Suppressor macrophage treated with lipopolysaccharide for 1 hour (primary cell): ENCODE results near the gene CCDC40.

ENCODE experiments used
- DNase-seq, 3 donors: peaks; one replicate each; pipeline ENCODE4 v3.0.0-alpha.2; 2020 to 2022

The CCDC40 gene

DNA sequence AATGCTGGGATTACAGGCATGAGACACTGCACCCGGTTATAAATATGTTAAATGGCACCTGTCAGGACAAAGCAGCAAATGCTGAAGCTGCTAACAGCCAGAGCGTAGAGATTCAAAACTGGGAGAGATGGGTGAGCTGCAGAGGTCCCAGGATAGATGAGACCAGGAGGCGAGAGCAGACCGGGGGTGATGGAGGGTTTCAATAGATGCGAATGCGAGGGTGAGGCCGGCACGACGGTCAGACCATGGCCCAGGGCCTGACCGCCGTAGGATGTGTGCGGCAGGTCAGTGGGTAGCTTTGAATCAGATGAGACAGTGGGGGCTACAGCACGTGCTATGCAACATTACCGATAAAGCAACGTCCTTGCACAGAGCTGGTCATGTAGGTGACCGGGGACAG lies 14.3 kb downstream of the CCDC40 start:
- no peak for DNase-seq

DNA sequence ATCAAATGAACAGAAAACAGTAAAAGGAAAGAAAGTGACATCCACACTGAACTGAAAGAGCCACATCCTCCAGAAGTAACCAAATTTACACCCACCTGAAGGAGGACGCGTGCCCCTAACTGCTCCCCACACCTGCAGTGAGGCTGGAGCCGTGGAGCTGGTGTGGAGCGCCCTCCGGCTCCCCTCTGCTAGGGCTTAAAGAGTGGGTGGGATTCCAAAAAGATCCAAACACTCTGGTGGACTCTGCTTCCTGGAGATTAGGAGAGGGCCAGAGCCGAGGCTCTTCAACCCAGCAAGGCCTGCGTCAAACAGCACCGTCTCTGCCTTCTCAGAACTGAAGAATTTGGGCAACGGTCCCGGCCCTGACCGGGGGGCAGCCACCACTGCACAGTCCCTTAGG lies 15.2 kb downstream of the CCDC40 start:
- DNase-seq: no peak

DNA sequence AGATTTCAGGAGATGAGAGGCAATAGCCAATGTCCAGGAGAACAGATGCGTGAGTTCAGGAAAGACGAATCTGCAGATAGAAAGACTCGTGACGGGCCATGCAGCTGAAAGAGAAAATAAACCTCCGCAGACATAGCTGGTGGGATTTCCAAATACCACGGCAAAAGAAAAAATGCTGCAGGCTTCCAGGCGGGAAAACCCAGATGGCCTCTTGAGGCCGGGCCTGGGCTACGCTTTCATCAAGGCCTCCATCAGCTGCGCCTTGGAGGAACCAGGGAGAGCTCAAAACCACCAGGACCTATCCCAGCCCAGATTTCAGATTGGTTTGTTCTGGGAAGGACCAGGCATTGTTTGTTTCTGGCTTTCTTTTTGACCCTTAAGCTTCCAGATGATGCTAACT lies 16.7 kb downstream of the CCDC40 start:
- no peak for DNase-seq

DNA sequence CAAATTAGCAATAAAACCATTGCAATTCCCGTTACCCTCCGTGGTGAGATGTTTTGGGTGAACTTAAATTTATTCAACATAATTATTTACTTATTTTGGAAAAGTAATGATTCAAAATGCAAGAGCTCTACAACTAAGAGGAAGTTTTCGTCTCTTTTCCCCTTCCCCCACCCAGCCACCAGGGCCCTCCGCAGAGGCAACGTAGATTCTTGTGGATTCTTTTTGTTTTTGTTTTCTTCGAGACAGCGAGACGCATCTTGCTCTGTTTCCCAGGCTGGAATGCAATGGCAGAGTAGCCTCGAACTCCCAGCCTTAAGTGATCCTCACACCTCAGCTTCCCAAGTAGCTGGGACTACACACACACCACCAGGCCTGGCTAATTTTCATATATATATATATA lies 19.2 kb downstream of the CCDC40 start:
- DNase-seq: no peak

DNA sequence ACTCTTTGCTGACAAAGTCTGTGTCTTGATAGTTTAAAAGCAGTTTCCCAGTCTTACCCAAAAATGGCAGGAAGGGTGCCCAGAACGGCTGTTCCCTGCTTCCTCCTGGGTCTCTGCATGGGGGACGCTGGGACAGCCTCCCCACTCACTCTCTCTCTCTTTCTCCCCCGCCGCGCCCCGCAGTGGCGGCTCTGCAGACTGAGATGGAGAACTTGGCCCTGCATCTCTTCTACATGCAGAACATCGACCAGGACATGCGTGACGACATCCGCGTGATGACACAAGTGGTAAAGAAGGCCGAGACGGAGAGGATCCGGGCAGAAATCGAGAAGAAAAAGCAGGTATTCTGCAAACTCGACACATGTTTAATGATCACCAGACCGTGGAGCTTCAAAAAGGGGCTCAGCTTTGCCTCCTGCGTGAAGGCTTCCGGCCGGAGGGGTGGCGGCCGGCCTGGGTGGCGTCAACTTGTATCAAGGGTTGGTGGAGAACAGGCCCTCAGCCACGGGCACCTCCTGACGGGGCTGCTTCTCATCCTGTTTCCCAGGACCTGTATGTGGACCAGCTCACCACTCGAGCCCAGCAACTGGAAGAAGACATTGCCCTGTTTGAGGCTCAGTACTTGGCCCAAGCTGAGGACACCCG lies 22.0 kb downstream of the CCDC40 start:
- DNase-seq: no peak

DNA sequence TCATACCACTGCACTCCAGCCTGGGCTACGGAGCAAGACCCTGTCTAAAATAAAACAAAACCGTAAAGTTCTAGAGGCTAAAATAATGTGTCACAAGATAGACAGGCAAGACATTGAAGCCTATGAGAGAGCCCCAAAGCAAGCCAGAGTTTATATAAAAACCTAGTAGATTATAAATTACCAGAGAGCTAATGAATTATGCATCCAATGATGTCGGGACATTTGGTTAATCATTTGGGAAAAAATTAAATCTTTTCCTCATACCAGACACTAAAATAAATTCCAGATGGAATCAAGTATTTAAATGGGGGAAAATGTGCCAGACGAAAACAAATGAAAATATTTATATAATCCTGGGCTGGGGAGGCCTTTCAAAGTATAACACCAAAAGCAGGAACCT lies 24.2 kb downstream of the CCDC40 start:
- DNase-seq: no peak

DNA sequence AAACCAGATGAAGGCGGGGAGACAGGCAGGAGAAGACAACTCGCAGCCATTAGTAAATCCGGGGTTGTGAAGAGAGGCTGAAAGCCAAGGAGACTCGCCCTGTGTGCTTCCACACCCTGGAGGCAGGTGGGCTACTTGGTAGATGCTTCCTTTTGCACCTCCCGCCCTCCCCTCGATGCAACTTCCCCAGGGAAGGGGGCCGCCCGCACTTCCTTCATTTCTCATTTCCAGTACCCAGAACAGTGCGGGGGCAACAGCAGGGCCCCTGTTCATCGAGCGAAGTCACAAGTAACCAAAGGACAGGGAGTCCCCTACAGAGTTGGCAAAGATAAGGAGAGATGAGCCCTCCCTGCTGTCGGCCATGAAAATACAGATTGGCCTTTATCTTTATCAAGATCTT lies 25.0 kb downstream of the CCDC40 start:
- DNase-seq: no peak

DNA sequence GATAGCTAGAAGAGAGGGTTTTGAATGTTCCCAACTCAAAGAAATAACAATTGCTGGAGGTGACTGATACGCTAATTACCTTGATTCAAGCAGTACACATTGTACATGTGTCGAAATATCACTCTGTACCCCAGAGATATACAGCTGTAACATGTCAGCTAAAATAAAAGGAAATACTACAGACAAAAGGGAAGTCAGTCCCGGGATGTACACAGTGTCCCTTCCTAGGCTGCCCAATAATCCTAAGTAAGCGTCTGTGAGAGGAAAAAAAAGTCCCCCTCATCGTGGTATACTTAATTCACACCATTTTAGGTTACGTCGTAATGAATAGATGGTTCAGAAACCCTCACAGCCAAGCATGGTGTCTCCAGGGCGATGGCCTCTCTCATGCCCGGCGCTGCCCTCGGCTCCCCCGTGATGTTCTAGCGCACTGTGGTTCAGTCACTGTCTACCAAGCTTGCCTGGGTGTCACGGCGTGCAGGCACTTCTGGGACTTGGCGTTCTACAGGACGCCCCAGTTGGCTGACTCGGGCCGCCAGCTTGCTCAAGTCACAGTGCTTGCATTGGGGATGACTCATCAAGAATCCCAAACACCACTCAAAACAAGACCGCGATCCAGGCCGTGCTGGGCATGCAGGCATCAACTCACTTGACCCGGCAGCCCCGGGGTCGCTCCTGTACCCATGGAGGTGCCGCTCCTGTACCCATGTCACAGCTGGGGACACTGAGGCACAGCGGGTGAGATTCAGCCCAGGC lies 27.6 kb downstream of the CCDC40 start:
- peak; percentile 77 to 86 (median 82) for DNase-seq

DNA sequence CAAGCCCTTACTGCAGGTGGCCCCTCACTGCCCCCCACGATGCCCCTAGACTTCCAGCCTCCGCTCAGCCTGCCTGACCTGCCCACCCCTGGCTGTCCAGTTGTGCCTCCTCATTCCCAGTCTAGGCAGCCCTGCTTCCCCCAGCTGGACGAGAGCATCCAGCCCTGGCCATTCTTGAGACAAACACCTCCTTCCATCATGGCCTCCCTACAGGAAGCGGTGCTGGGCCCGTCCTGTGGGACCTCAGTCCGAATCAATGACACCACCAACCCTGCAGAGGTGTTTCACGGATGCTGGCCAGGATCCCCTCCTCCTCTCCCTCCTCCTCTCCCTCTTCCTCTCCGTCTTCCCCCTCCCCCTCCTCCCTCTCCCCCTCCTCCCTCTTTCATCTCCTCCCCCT lies 28.3 kb downstream of the CCDC40 start:
- no peak for DNase-seq

DNA sequence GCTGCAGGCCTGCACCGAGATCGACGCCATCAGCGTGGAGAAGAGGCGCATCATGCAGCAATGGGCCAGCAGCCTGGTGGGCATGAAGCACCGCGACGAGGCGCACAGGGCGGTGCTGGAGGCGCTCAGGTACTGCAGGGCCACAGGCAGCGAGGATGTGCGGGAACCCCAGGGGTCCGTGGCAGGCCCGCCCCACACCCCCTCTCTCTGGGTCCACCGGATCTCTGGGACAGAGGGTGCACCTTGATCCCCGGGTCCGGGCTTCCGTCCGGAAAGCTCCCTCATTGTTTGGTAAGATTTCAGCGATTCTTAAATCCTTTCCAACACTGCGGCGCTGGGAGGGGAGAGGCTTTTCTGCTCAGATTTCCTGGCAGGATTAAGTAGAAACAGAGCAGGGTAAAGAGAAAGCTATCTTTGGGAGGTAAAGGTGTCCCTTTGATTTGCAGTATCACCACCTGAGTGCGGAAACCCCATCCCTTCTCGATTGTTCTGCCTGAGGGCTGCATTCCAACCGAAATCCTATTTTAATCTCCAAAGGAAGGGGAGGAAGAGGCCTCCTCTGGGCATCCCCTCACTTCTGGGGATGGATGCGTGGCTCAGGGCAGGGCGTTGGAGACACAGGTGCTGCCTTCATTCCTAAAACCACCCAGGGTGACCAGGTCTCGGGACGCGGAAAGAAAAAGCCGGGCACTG lies 29.2 kb downstream of the CCDC40 start:
- no peak for DNase-seq

DNA sequence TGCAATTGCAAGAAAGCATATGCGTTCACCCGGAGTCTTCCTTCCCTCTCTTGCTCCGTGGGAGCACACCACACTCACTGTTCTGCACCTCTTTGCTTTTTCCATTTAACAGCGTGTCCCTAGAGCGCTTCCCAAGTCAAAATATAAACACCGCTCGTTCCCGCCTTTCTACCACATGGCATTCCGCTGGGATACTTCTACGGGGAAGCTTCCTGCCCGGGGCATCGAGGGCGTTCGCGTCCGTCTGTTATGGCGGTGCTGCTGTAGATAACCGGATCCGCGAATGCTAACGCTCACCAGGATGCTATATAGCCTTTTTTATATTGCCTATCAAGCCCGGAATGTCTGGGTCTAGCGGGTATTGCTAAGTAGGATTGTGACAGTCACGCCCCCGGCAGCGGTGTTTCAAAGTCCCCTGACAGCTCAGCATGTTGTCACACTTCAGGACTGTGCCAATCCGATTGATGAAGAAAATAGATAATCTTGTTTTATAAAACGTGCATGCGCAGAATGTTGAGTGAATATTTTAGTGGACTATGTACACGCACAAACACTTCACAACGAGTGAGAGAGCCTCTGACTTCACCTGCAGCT lies 31.0 kb downstream of the CCDC40 start:
- DNase-seq: no peak

DNA sequence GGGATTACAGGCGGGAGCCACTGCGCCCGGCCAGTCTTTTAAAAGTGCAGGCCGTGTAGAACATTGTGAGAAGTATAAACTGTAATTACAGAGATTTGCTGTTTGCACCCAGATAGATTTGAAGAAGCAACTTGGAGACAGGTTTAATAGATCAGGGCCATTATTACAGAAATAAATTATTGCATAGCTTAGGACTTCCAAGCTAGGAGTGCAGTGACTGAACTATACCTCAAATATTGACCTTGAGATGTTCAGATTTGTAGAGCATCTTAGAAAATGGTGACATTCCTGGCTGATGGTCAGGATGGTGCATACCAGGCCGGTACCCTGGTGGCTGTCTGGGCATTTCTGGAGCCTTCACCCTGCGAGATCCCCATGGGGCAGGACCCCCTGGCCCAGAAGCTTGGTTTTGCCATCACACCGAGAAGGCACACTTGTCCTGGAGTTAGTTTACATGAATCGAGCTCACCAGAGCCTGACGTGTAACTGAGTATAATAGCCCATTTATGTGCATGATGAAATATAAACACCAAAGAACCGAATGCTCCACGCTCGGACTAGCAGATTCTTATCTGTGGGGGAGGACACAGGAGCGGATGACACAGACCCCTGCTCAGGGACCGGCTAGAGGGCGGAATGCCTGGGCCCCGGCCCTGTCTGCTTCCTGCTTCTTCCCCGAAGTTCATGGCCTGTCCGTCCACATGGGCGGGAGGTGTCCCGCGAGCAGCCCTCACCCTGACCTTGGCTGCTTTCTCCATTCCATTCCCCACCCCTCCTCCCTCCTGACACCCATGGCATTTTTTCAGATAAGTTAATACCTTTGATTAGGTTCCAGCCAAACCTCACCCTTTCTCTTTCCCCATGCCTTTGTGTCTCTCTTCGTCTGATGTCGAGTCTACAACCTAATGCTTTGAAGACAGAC lies 32.1 kb downstream of the CCDC40 start:
- no peak for DNase-seq

DNA sequence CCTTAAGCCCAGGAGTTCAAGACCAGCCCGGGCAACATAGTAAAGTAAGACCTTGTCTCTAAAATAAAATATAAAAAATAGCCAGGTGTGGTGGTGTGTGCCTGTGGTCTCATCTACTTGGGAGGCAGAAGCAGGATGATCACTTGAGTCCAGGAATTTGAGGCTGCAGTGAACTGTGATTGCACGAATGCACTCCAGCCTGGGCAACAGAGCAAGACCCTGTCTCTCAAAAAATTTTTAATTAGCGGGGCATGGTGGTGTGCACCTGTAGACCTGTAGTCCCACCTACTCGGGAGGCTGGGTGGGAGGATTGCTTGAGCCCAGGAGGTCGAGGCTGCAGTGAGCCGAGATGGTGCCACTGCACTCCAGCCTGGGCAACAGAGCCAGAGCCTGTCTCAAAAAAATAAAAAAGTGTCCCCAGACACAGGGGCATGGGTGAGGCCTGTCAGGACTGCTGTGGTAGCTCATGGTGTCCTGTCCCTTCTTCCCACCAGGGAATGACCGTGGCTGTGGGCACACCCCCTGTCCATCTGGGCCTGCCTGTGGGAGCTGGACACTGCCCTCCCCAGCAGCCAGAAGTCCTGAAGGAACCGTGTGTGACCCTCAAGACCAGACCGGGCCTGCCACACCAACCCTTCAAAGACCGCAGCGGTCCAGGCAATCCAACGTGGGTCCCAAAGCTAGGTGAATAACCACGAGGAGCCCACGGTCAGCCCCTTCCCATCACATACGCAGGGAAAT lies 34.1 kb downstream of the CCDC40 start:
- DNase-seq: no peak

DNA sequence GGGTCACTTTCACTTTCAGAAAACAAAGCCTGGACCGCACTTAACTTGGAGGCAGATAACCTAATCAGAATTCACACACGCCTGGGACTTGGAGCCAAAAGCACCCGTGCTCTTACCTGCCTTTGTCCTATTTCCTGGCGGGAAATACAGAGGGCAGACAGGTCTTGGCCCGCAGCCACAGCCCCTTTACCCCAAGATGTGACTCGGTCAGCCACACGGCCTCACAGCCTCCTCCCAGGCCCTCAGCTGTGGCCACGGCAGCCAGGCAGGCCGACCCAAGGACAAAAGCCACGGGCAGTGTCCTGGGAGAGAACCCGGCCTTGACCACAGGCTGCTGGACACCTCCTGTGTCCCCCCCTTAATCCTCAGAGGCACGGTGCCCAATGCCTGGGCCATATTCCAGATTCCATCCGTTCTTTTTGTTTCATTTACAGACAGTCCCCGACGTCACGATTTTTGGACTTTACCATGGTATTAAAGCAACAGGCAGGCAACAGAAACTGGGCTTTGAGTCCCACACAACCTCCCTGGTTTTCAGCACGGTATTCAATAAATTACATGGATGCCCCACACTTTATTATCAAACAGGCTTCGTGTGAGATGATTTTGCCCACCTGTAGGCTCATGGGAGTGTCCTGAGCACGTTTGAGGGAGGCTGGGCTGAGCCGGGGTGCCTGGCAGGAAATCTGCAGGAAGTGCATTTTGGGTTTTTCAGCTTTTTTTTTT lies 34.8 kb downstream of the CCDC40 start:
- DNase-seq: no peak

DNA sequence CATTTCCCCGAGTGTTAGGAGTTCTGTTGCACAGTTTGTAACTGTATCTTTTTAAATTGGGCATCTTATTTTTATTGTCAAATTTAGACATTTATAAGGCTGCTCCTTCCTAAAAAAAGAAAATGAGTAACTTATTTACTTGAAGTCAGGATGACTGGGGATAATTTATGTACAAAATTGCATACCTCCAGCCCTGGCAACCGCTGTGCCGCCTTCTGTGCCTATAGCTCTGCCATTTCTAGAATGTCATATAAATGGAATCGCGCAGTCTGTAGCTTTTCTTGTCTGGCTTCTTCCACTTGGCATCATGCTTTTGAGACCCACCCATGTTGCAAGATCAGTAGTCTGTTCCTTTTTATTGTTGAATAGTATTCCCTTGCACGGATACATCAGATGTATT lies 36.0 kb downstream of the CCDC40 start:
- DNase-seq: no peak

DNA sequence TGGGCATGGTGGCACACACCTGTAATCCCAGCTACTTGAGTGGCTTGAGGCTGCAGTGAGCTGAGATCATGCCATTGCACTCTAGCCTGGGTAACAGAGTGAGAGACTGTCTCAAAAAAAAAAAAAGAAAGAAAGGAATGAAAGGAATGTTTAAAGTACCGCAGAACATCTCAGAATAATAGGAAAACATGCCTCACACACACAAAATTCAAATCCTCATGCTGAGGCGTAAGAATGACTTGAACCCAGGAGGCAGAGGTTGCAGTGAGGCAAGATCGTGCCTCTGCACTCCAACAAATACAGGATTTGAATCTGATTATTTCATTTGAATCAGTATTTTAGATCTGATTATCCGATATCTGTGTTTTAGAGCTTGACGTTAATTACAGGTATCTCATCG lies 43.6 kb downstream of the CCDC40 start:
- DNase-seq: no peak

DNA sequence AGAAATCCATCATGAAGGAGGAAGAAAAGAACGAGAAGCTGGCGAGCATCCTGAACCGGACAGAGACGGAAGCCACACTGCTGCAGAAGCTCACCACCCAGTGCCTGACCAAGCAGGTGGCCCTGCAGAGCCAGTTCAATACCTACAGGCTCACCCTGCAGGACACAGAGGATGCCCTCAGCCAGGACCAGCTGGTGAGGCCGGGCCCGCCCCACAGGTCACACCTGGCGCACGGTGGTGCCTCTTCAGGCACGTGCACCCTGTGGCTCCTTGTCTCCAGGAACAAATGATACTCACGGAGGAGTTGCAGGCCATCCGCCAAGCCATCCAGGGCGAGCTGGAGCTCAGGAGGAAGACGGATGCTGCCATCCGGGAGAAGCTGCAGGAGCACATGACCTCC lies 45.2 kb downstream of the CCDC40 start:
- DNase-seq: no peak

DNA sequence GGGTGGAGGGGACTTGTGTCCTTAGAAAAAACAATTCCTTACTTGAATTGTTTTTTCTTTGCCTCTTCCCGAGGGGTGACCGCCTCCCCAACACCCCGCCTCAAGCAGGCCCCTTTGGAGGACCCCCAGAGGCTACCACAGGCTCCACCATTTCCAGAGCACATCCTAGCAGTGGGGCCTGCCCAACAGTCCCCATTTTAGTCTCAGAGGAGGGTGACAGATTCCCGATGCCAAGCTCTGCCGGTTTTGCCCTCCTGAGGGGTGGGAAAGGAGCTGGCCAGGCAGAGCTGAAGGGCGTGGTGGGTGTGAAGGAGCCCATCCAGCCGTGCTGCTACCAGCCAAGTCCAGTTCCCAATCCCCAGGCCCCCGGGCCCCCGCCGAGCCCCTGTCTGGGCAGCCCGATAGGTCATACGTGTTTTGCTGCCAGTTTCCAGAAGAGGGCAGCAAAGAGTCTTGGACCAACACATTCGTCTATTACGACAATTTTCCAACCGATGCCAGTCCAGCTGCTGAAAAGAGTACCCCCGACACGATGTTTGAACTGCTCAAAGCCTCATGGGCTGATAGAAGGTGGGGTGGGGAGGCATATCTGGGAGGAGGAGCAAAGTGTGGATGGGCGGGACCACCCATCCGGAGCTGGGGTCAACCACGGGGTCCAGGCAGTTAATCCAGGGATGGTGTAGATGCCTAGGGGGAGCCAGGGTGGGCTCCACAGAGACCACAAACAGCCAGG lies 46.1 kb downstream of the CCDC40 start:
- DNase-seq: peak; percentile 81 to 92 (median 86)

DNA sequence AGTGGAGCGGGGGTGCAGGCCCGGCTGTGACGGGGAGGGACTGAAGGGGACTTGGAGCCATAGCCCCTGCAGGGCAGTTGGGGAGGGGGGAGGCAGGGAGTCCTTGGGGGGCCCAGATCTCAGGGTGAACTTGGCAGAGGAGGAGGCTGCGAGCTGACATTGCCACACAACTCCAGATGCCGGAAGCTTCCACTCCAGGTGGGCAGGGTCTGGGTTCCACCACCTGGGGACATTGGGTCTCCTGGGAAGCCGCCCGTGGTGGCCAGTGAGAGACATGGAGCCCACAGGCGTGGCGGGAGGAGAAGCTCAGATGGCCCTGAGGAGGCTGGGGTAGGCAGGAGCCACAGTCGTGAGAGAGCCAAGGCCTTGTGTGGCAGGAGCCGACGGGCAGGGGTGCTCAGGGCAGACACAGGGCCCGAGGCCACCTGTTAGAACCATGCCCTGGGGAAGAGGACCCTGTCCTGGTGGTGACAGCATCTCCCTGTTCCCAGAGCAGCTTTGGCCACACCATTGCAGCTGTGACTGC lies 46.8 kb downstream of the CCDC40 start:
- DNase-seq: no peak

DNA sequence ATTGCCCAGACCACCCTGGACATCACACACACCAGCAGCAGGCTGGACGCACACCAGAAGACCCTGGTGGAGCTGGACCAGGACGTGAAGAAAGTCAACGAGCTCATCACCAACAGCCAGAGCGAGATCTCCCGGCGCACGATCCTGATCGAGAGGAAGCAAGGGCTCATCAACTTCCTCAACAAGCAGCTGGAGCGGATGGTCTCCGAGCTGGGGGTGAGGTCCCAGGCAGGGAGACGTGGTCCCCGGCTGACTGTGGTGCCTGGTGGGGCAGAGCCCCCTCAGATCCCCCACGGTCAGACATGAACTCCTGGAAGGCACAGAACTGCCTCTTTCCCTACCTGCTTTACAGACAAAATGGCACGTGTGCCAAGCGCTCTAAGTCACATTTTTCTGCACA lies 48.3 kb downstream of the CCDC40 start:
- no peak for DNase-seq
